Activated naive CD4-positive, alpha-beta T cell treated with anti-CD3 and anti-CD28 coated beads, Interleukin-2, amount 10 ng/mL, durations not matched to agents 7 days and 5 days (primary cell): ENCODE results near the gene DAGLA.
A peak's percentile ranks its signal among the peaks of the same experiment; 100 is the strongest.

Experiments
- CTCF ChIA-PET: fragments of 350-600 bp; sonication (Branson Sonifier 250); formaldehyde crosslinking; loops from one replicate; lab custom pipeline; 2021; ENCODE audit warnings: antibody characterized with exemption; lab: Charles Lee
- DNase-seq: peaks from one replicate; pipeline ENCODE4 v3.0.0-alpha.2; 2020
- H3K27ac Mint-ChIP-seq: one replicate; pipeline ENCODE4 v1.8.0; 2021; ENCODE audit warnings: mild to moderate bottlenecking, moderate library complexity, mixed read lengths
- H3K27me3 Mint-ChIP-seq: one replicate; pipeline ENCODE4 v1.8.0; 2021; ENCODE audit warnings: mild to moderate bottlenecking, mixed read lengths
- H3K36me3 Mint-ChIP-seq: one replicate; pipeline ENCODE4 v1.8.0; 2021; ENCODE audit warnings: mixed read lengths
- H3K4me1 Mint-ChIP-seq: one replicate; pipeline ENCODE4 v1.8.0; 2021; ENCODE audit warnings: mixed read lengths
- H3K4me3 Mint-ChIP-seq: one replicate; pipeline ENCODE4 v1.8.0; 2021; ENCODE audit warnings: mild to moderate bottlenecking, moderate library complexity, mixed read lengths
- H3K9me3 Mint-ChIP-seq: one replicate; pipeline ENCODE4 v1.8.0; 2021; ENCODE audit warnings: mixed read lengths

The DAGLA gene

GRCh38 chr11:61680622-61681221 is 531 bp downstream of the DAGLA start:
- Mint-ChIP-seq H3K27me3 (peaks cover 33% of the 10 kb centered on the region), H3K36me3 (no peaks in the 10 kb centered on the region), H3K4me3 (peak overlapping the region; percentile 43), H3K4me1 (peaks cover 5% of the 10 kb centered on the region), H3K27ac (no peak overlapping the region), H3K9me3 (no peaks in the 10 kb centered on the region)
- no peak for DNase-seq
- CTCF ChIA-PET, result interaction anchor here (0.6 to 4.6 kb wide), 8 partner anchors 8 to 207 kb away, joined by 3 to 49 read pairs (median 3); no protein-coding TSS in a partner anchor

GRCh38 chr11:61682093-61682732 is 2.0 kb downstream of the DAGLA start:
- no peak for DNase-seq
- Mint-ChIP-seq H3K4me3 (no peak overlapping the region), H3K36me3 (no peaks in the 10 kb centered on the region), H3K9me3 (no peaks in the 10 kb centered on the region), H3K27ac (no peak overlapping the region), H3K27me3 (peaks cover 23% of the 10 kb centered on the region), H3K4me1 (peaks cover 5% of the 10 kb centered on the region)
- CTCF ChIA-PET, result interaction anchor here (0.8 to 4.6 kb wide), 5 partner anchors 8 to 54 kb away, joined by 3 to 49 read pairs (median 5); no protein-coding TSS in a partner anchor

- Mint-ChIP-seq H3K27ac (no peak overlapping the region), H3K9me3 (no peaks in the 10 kb centered on the region), H3K4me3 (no peak overlapping the region), H3K27me3 (peaks cover 26% of the 10 kb centered on the region), H3K36me3 (no peaks in the 10 kb centered on the region), H3K4me1 (peaks cover 5% of the 10 kb centered on the region)
- DNase-seq, result no peak
- CTCF ChIA-PET, result interaction anchor here (1.2 to 4.6 kb wide), 4 partner anchors 12 to 64 kb away, joined by 4 to 49 read pairs (median 8); no protein-coding TSS in a partner anchor
Observed at GRCh38 chr11:61682906-61683675, 2.9 kb downstream of the DAGLA start.

- CTCF ChIA-PET, result interaction anchor here (0.7 to 4.6 kb wide), 7 partner anchors 11 to 424 kb away, joined by 3 to 49 read pairs (median 4); no protein-coding TSS in a partner anchor
- no peaks in the 10 kb centered on the region for H3K9me3 Mint-ChIP-seq
- no peaks in the 10 kb centered on the region for H3K36me3 Mint-ChIP-seq
- H3K27ac Mint-ChIP-seq, result no peak overlapping the region
- peaks cover 24% of the 10 kb centered on the region for H3K27me3 Mint-ChIP-seq
- H3K4me3 Mint-ChIP-seq, result no peak overlapping the region
- peaks cover 5% of the 10 kb centered on the region for H3K4me1 Mint-ChIP-seq
- peak; percentile 68 for DNase-seq
Observed at GRCh38 chr11:61683961-61684869, 4.0 kb downstream of the DAGLA start.

GRCh38 chr11:61684870-61685616 is 4.9 kb downstream of the DAGLA start:
- Mint-ChIP-seq H3K4me1 (peaks cover 5% of the 10 kb centered on the region), H3K27ac (no peak overlapping the region), H3K4me3 (no peak overlapping the region), H3K9me3 (no peaks in the 10 kb centered on the region), H3K36me3 (no peaks in the 10 kb centered on the region), H3K27me3 (peaks cover 26% of the 10 kb centered on the region)
- CTCF ChIA-PET, result interaction anchor here (0.7 to 2.6 kb wide), 3 partner anchors 34 to 51 kb away, joined by 3 to 9 read pairs (median 3); no protein-coding TSS in a partner anchor
- DNase-seq, result no peak

GRCh38 chr11:61685617-61685967 is 5.4 kb downstream of the DAGLA start:
- peaks cover 31% of the 10 kb centered on the region for H3K27me3 Mint-ChIP-seq
- H3K4me3 Mint-ChIP-seq, result no peak overlapping the region
- no peaks in the 10 kb centered on the region for H3K36me3 Mint-ChIP-seq
- no peak overlapping the region for H3K27ac Mint-ChIP-seq
- CTCF ChIA-PET, result no interaction called here
- no peaks in the 10 kb centered on the region for H3K9me3 Mint-ChIP-seq
- DNase-seq, result peak; percentile 34
- peaks cover 5% of the 10 kb centered on the region for H3K4me1 Mint-ChIP-seq

- H3K36me3 Mint-ChIP-seq, result no peaks in the 10 kb centered on the region
- H3K4me1 Mint-ChIP-seq, result peaks cover 2% of the 10 kb centered on the region
- no peaks in the 10 kb centered on the region for H3K9me3 Mint-ChIP-seq
- CTCF ChIA-PET, result no interaction called here
- peaks cover 35% of the 10 kb centered on the region for H3K27me3 Mint-ChIP-seq
- H3K27ac Mint-ChIP-seq, result no peak overlapping the region
- no peak for DNase-seq
- no peak overlapping the region for H3K4me3 Mint-ChIP-seq
Observed at GRCh38 chr11:61686066-61686465, 5.9 kb downstream of the DAGLA start.

- Mint-ChIP-seq H3K27me3 (peaks cover 38% of the 10 kb centered on the region), H3K9me3 (no peaks in the 10 kb centered on the region), H3K36me3 (no peaks in the 10 kb centered on the region), H3K4me1 (peaks cover 2% of the 10 kb centered on the region), H3K27ac (no peak overlapping the region), H3K4me3 (no peak overlapping the region)
- no peak for DNase-seq
- CTCF ChIA-PET, result no interaction called here
Observed at GRCh38 chr11:61686469-61686868, 6.3 kb downstream of the DAGLA start.

GRCh38 chr11:61687420-61687819 is 7.2 kb downstream of the DAGLA start:
- Mint-ChIP-seq H3K9me3 (no peaks in the 10 kb centered on the region), H3K27me3 (peaks cover 47% of the 10 kb centered on the region), H3K36me3 (no peaks in the 10 kb centered on the region), H3K27ac (no peak overlapping the region), H3K4me3 (no peak overlapping the region), H3K4me1 (no peaks in the 10 kb centered on the region)
- CTCF ChIA-PET, result interaction anchor here (0.9 kb wide), 1 partner anchor 9 kb away, joined by 4 read pairs; no protein-coding TSS in a partner anchor
- no peak for DNase-seq

- peaks cover 51% of the 10 kb centered on the region for H3K27me3 Mint-ChIP-seq
- no peak overlapping the region for H3K27ac Mint-ChIP-seq
- no peaks in the 10 kb centered on the region for H3K36me3 Mint-ChIP-seq
- no peak for DNase-seq
- no peaks in the 10 kb centered on the region for H3K9me3 Mint-ChIP-seq
- H3K4me1 Mint-ChIP-seq, result no peaks in the 10 kb centered on the region
- CTCF ChIA-PET, result interaction anchor here (0.6 kb wide), 1 partner anchor 42 kb away, joined by 3 read pairs; no protein-coding TSS in a partner anchor
- H3K4me3 Mint-ChIP-seq, result no peak overlapping the region
Observed at GRCh38 chr11:61688365-61689163, 8.4 kb downstream of the DAGLA start.

- peaks cover 56% of the 10 kb centered on the region for H3K27me3 Mint-ChIP-seq
- no peak overlapping the region for H3K4me3 Mint-ChIP-seq
- CTCF ChIA-PET, result interaction anchor here (0.6 kb wide), 1 partner anchor 41 kb away, joined by 3 read pairs; no protein-coding TSS in a partner anchor
- no peaks in the 10 kb centered on the region for H3K9me3 Mint-ChIP-seq
- DNase-seq, result no peak
- H3K4me1 Mint-ChIP-seq, result no peaks in the 10 kb centered on the region
- H3K36me3 Mint-ChIP-seq, result no peaks in the 10 kb centered on the region
- H3K27ac Mint-ChIP-seq, result no peak overlapping the region
Observed at GRCh38 chr11:61689164-61689496, 8.9 kb downstream of the DAGLA start.

GRCh38 chr11:61690706-61691379 is 10.7 kb downstream of the DAGLA start:
- Mint-ChIP-seq H3K36me3 (no peaks in the 10 kb centered on the region), H3K27me3 (peaks cover 71% of the 10 kb centered on the region), H3K27ac (no peak overlapping the region), H3K4me3 (no peak overlapping the region), H3K9me3 (no peaks in the 10 kb centered on the region), H3K4me1 (peaks cover 5% of the 10 kb centered on the region)
- no peak for DNase-seq
- CTCF ChIA-PET, result interaction anchor here (1.0 to 1.3 kb wide), 3 partner anchors 9 to 42 kb away, joined by 3 to 4 read pairs (median 3); no protein-coding TSS in a partner anchor
